Stimulated activated memory B cell treated with anti-CD40 and anti-IgM and Interleukin-4, amounts not matched to agents 10 μg/mL and 1 μg/mL and 100 μg/mL, for 72 hours (primary cell): ENCODE results near the gene SCLY.
A peak's percentile ranks its signal among the peaks of the same experiment; 100 is the strongest.

ENCODE experiments used
- ATAC-seq: fragments of 150-1000 bp; cut with Tn5 transposase; 2 replicates; pipeline ENCODE4 v1.10.0; 2021
- H3K27ac Mint-ChIP-seq: one replicate; pipeline ENCODE4 v1.8.0; 2022; ENCODE audit warnings: mild to moderate bottlenecking, mixed read lengths
- H3K27me3 Mint-ChIP-seq: one replicate; pipeline ENCODE4 v1.8.0; 2022; ENCODE audit warnings: mixed read lengths
- H3K36me3 Mint-ChIP-seq: one replicate; pipeline ENCODE4 v1.8.0; 2022; ENCODE audit warnings: mixed read lengths
- H3K4me1 Mint-ChIP-seq: one replicate; pipeline ENCODE4 v1.8.0; 2022; ENCODE audit warnings: mixed read lengths
- H3K4me3 Mint-ChIP-seq: one replicate; pipeline ENCODE4 v1.8.0; 2022; ENCODE audit warnings: mild to moderate bottlenecking, moderate library complexity, mixed read lengths
- H3K9me3 Mint-ChIP-seq: one replicate; pipeline ENCODE4 v1.8.0; 2022; ENCODE audit warnings: mixed read lengths

The SCLY gene

DNA sequence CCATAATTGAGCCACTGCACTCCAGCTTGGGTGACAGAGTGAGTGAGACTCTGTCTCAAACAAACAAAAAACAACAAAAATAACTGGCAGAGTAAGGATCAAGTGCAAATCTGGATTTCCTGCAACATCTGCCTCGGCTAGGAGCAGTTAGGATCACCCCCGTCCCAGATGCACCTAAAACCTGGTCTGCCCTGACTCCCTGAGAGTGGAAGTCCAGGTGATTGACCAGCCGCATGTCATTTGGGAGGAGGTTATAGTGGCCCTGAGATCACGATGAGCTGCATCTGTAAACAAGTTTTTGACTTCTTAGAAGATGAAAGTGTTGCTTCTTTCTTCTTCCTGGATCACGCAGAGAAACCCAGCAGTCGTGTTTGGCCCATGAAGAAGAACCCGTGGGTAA, 34.3 kb downstream of the SCLY start:
- peaks cover 15% of the 10 kb centered on the region for H3K36me3 Mint-ChIP-seq
- H3K4me3 Mint-ChIP-seq = no peak overlapping the region
- no peak overlapping the region for H3K27ac Mint-ChIP-seq
- H3K27me3 Mint-ChIP-seq = no peaks in the 10 kb centered on the region
- H3K9me3 Mint-ChIP-seq = no peaks in the 10 kb centered on the region
- no peak for ATAC-seq
- H3K4me1 Mint-ChIP-seq = peaks cover 22% of the 10 kb centered on the region

DNA sequence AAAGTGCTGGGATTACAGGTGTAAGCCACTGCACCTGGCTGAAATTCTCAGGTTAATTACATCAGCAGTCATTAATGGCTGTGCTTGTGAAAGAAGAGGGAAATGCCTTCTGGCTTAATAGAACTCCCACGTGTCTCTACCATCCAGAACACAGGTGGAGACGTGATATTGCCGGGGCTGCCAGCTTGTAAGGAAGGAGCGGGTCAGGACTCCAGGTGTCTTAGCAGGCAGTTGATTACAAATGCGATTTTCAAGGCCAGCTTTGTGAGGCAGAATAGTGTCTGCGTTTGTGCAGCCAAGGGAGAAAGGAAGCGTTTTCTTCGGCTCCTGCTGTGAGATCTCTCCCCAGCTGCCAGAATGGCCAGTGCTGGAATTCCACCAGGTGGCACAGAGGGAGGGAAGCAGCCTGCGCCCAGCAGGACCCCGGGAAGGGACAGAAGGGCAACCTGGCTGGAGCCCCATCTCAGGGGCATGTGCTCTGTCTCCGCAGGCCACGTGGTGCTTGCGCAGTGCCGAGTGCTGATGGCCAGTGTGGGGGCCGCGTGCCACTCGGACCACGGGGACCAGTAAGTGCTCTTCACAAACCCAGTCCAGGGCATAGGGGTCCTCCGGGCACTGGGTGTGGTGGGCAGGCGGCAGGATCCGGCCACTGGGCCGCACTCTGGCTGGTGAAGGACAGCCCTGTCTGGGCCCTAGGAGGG, 35.7 kb downstream of the SCLY start:
- Mint-ChIP-seq H3K27me3 (no peaks in the 10 kb centered on the region), H3K4me1 (peaks cover 26% of the 10 kb centered on the region), H3K27ac (peak overlapping the region; percentile 99), H3K9me3 (no peaks in the 10 kb centered on the region), H3K4me3 (no peak overlapping the region), H3K36me3 (peaks cover 8% of the 10 kb centered on the region)
- ATAC-seq = no peak

DNA sequence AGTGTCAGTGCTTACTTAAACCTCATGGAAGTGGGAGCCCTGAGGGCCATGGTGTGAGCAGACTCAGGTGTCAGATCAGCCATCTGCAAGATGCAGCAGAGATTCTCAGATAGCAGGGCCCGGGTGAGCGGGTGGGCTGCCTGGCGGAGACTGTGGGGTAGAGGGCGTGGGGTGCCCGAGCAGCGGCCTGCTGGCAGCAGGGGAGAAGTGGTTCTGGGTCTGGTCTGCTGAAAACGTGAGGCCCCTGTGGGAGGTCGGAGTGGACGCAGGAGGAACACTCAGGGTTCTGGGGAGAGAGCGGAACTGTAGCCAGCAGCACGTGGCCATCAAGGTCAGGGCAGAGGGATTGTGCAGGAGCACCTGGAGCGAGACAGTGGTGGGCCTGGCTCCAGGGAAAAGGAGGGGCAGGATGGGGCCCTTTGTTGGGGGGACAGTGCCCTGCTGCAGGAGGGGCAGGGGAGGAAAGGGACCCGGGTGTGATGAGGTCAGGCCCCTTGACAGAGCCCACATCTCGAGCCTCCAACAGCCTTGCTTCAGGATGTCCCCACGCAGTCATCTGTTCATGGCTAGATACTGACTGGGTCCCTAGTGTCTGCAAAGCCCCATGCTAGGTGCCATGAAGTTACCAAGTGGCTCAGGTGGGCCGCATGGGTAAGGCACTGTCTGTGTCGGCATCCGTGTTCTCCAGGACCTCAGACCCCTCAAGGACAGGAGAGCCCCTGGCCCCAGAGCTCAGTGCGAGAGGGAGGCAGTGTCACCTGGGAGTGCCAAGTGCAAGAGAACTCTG, 36.6 kb downstream of the SCLY start:
- Mint-ChIP-seq H3K4me1 (peaks cover 27% of the 10 kb centered on the region), H3K9me3 (no peaks in the 10 kb centered on the region), H3K4me3 (no peak overlapping the region), H3K27ac (peak overlapping the region; percentile 99), H3K27me3 (no peaks in the 10 kb centered on the region), H3K36me3 (peaks cover 8% of the 10 kb centered on the region)
- no peak for ATAC-seq

DNA sequence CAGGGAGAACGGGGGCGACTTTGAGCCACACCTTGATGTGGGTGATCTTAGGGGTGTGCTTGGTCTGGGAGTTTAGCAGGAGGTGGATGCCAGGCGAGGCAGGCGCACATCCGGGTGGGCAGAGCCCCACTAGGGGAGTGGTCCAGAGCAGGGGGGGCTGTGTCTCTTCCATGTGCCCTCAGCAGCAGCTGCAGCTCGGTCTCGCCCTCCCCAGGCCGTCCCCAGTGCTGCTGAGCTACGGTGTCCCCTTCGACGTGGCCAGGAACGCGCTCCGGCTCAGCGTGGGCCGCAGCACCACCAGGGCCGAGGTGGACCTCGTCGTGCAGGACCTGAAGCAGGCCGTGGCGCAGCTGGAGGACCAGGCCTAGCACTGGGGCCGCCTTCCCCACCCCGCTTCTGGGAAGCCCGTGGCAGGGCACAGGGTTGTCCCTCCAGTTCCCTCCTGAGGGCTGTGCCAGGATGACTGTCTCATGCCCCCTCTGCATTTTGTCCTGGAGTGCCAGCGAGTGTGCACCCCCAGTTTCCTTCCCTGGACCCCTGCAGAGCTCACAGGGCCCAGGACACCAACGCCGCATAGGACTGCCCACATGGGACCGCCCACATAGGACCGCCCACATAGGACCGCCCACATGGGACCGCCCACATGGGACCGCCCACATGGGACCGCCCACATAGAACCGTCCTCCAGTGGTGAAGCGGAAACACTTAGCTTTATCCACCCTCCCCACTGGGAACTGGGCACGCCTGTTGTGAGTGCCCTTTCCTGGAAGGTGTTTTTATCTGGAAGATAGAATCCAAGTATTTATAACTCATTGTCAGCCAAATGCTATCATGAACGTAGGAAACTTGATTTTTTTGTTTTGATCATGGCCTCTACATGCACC, 37.4 kb downstream of the SCLY start:
- Mint-ChIP-seq H3K27ac (peak overlapping the region; percentile 99), H3K36me3 (peaks cover under 1% of the 10 kb centered on the region), H3K4me1 (peaks cover 33% of the 10 kb centered on the region), H3K27me3 (no peaks in the 10 kb centered on the region), H3K4me3 (peak overlapping the region; percentile 83), H3K9me3 (no peaks in the 10 kb centered on the region)
- ATAC-seq = peak; percentile 86

DNA sequence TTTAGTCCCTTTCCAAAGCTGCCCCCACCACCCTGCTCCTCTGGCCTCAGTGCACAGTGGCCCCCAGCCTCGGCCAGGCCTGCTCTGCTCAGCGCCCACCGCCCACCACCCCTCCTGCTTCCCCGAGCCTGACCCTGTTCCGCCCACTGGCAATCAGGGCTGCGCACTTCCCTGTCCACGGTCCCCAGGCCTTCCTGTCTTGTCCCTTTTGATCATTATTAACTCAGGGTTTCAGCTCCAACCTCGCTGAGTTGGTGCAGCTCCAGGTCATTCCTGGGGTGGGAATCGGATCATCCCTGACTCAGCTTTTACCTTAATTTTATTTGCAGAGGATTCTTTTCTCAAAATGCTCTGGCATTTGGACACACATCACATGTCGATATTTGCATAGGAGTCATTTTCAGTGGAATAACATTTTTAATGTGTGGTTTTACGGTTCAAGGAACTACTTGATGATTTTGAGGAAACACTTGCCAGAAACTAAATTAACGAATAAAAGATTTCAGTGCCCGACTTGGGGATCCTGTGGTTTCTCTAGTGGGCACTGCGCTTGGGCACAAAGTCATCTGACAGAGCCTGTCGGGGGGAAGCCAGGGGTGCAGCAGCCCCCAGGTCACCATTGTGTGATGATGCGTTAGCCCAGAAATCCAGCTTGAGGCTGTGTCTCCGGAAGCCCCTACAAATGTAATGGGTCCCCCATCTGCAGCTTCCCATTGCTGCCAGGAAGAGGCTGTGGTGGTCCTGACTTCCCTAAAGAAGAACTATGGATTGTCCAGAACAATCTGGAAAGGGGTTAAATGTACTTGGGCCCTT, 38.3 kb downstream of the SCLY start:
- H3K36me3 Mint-ChIP-seq = no peaks in the 10 kb centered on the region
- H3K27me3 Mint-ChIP-seq = no peaks in the 10 kb centered on the region
- ATAC-seq = peak; percentile 70
- H3K4me3 Mint-ChIP-seq = peak overlapping the region; percentile 83
- peak overlapping the region; percentile 99 for H3K27ac Mint-ChIP-seq
- H3K4me1 Mint-ChIP-seq = peaks cover 36% of the 10 kb centered on the region
- no peaks in the 10 kb centered on the region for H3K9me3 Mint-ChIP-seq

GRCh38 chr2:238099714-238100048, 38.9 kb downstream of the SCLY start:
- Mint-ChIP-seq H3K27me3 (no peaks in the 10 kb centered on the region), H3K4me3 (peak overlapping the region; percentile 83), H3K27ac (peak overlapping the region; percentile 99), H3K9me3 (no peaks in the 10 kb centered on the region), H3K36me3 (no peaks in the 10 kb centered on the region), H3K4me1 (peaks cover 42% of the 10 kb centered on the region)
- no peak for ATAC-seq

GRCh38 chr2:238100049-238100820, 39.4 kb downstream of the SCLY start, which contains the start of gene ESPNL:
TSS of gene ESPNL (plus strand) at chr2:238100340. CDS start at chr2:238100420, 80 bp downstream.
- Mint-ChIP-seq H3K27me3 (no peaks in the 10 kb centered on the region), H3K4me1 (peaks cover 47% of the 10 kb centered on the region), H3K36me3 (no peaks in the 10 kb centered on the region), H3K4me3 (peak within 1 kb of the TSS; percentile 83), H3K9me3 (no peaks in the 10 kb centered on the region), H3K27ac (peak within 1 kb of the TSS; percentile 99)
- no peak for ATAC-seq

GRCh38 chr2:238100821-238101771, 40.3 kb downstream of the SCLY start:
- no peaks in the 10 kb centered on the region for H3K36me3 Mint-ChIP-seq
- peaks cover 56% of the 10 kb centered on the region for H3K4me1 Mint-ChIP-seq
- no peaks in the 10 kb centered on the region for H3K9me3 Mint-ChIP-seq
- H3K27ac Mint-ChIP-seq = peak overlapping the region; percentile 99
- no peak for ATAC-seq
- H3K27me3 Mint-ChIP-seq = no peaks in the 10 kb centered on the region
- H3K4me3 Mint-ChIP-seq = no peak overlapping the region

GRCh38 chr2:238101891-238102841, 41.4 kb downstream of the SCLY start:
- Mint-ChIP-seq H3K27me3 (no peaks in the 10 kb centered on the region), H3K36me3 (no peaks in the 10 kb centered on the region), H3K27ac (peak overlapping the region; percentile 14), H3K9me3 (no peaks in the 10 kb centered on the region), H3K4me3 (no peak overlapping the region), H3K4me1 (peaks cover 66% of the 10 kb centered on the region)
- ATAC-seq = no peak

DNA sequence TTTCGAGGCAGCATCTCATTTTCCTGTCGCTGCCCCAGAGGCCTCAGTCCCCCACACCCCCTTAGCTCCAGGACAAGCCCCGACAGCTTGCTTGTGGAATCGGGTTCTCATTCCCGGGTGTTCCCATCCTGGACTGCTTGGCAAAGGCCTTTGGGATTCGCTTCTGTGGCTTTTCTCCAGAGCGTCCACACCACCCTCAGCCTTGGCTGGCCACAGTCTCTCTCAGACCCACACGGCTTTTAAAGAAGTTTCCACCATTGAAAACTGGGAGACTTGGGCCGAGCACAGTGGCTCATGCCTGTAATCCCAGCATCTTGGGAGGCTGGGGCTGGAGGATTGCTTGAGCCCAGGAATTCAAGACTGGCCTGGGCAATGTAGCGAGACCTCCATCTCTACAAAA, 42.1 kb downstream of the SCLY start:
- H3K27ac Mint-ChIP-seq = no peak overlapping the region
- H3K27me3 Mint-ChIP-seq = no peaks in the 10 kb centered on the region
- H3K4me1 Mint-ChIP-seq = peaks cover 68% of the 10 kb centered on the region
- no peak for ATAC-seq
- H3K4me3 Mint-ChIP-seq = no peak overlapping the region
- H3K9me3 Mint-ChIP-seq = no peaks in the 10 kb centered on the region
- H3K36me3 Mint-ChIP-seq = no peaks in the 10 kb centered on the region

GRCh38 chr2:238103465-238104225, 42.8 kb downstream of the SCLY start:
- Mint-ChIP-seq H3K27me3 (no peaks in the 10 kb centered on the region), H3K4me1 (peaks cover 72% of the 10 kb centered on the region), H3K36me3 (no peaks in the 10 kb centered on the region), H3K27ac (peak overlapping the region; percentile 70), H3K9me3 (no peaks in the 10 kb centered on the region), H3K4me3 (no peak overlapping the region)
- no peak for ATAC-seq

GRCh38 chr2:238104226-238104690, 43.5 kb downstream of the SCLY start:
- no peak for ATAC-seq
- H3K27ac Mint-ChIP-seq = peak overlapping the region; percentile 70
- no peak overlapping the region for H3K4me3 Mint-ChIP-seq
- no peaks in the 10 kb centered on the region for H3K9me3 Mint-ChIP-seq
- no peaks in the 10 kb centered on the region for H3K27me3 Mint-ChIP-seq
- H3K36me3 Mint-ChIP-seq = no peaks in the 10 kb centered on the region
- peaks cover 72% of the 10 kb centered on the region for H3K4me1 Mint-ChIP-seq
